Stimulated activated CD4-positive, alpha-beta T cell treated with anti-CD3 and anti-CD28 coated beads, TNF-alpha, amount 100 ng/mL, for 24 hours (primary cell): ENCODE results near the gene FIGLA.
A peak's percentile ranks its signal among the peaks of the same experiment; 100 is the strongest.
"Not testable (repeated sequence)": the region's sequence is repeated elsewhere in the genome, so short reads cannot be mapped to it uniquely, and the experiment has no call there.

ENCODE experiments used
- DNase-seq, 3 experiments: peaks; one replicate each; pipeline ENCODE4 v3.0.0-alpha.2; 2020; ENCODE audit warnings: low read depth in 3 of 3

FIGLA gene

GRCh38 chr2:70808983-70809958, 18.8 kb upstream of the FIGLA start:
- no peak for DNase-seq

DNA sequence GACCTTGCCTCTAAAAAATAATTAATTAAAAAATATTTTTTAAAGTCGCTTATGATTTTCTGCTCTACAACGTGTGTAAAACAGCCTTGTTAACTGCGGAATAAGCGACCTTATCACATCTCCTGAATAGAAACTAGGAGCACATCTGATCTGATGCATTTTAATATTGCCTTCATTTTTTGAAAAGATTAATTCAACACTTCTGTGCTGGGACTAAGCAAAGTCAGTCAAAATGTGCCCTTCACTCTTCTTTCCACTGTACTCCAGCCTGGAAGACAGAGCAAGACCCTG, 17.3 kb upstream of the FIGLA start:
- no peak for DNase-seq

DNA sequence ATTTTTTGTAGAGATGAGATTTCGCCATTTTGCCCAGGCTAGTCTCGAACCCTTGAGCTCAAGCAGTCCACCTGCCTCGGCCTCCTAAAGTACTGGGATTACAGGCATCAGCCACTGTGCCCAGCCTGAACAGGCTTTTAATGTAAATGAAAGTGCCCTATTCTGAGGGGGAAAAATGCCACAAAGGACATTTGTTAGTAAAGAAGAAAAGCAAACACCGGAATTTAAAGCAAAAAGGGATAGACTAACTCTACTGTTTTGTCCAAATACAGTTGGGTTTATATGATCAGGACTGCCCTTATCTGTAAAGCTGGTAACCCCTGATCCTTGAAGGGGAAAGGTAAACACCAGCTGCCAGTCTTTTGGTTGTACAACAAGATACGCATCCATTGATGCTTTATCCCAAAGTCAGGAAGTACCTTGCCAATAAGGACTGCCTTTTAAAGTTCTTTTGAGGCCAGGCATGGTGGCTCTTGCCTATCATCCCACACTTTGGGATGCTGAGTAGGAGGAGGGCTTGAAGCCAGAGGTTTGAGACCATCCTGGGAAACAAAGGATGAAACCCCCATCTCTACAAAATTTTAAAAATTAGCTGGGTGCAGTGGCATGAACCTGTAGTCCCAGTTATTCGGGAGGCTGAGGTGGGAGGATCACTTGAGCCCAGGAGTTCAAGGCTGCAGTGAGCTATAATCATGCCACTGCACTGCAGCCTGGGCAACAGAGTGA, 16.8 kb upstream of the FIGLA start:
- DNase-seq: no peak

DNA sequence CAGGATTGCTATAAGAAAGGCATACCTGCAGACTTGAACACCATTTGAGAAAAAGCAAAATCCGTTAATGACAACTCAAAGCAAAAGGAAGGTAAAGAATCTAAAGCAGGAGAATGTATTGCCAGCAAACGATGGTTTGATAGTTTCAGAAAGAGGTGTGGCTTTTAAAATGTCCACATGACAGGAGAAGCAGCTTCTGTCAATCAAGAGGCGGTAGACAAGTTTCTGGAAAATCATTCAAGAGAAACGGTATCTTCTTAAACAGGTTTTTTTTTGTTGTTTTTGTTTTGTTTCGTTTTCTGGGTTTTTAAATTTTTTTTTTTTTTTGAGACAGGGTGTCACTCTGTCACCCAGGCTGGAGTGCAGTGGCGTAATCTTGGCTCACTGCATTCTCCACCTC, 16.2 kb upstream of the FIGLA start:
- no peak for DNase-seq

- DNase-seq: no peak
Measured at GRCh38 chr2:70806013-70806412, 15.6 kb upstream of the FIGLA start.

DNA sequence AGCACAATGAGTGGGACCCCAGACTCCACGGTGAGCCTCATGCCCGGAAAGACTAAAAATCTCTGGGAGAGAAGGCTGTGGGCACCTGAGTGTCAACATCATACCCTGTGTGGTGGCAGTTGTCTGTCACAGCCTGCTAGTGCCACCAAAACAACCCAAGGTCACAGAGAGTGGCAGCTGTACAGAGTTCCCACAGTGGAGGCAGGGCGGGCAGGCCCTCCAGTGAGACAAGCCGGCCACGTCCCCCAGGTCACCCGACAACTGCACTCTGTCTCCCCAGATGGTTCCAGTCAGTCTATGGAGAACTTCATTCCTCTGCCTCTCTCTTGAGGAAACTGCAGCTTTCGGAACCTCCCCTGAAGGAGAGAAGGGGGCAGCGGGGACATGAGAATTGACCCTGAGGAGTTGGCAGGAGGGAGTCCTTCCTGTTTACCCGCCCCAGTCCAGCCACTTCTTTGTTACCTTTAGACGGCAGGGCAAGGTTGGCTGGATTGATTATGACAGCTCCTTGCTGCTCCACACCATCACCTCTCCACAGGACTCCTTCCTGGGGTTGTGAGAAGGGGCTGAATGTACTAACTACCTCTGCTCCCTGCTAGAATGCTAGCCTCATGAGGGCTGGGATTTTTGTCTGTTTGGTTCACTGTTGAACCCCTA, 11.3 kb upstream of the FIGLA start:
- no peak for DNase-seq

GRCh38 chr2:70799706-70800105, 9.3 kb upstream of the FIGLA start:
- DNase-seq: no peak

DNA sequence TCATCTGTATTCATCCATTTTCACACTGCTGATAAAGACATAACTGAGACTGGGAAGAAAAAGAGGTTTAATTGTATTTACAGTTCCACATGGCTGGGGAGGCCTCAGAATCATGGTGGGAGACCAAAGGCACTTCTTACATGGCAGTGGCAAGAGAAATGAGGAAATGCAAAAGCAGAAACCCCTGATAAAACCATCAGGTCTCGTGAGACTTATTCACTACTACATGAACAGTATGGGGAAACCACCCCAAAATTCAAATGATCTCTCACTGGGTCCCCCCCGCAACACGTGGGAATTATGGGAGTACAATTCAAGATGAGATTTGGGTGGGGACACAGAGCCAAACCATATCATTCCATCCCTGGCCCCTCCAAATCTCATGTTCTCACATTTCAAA, 7.6 kb upstream of the FIGLA start:
- not testable (repeated sequence) for DNase-seq

GRCh38 chr2:70797506-70797905, 7.1 kb upstream of the FIGLA start:
- DNase-seq: no peak

- DNase-seq: no peak
Measured at GRCh38 chr2:70796262-70796661, 5.8 kb upstream of the FIGLA start.

- DNase-seq: no peak
Measured at GRCh38 chr2:70795164-70795995, 4.9 kb upstream of the FIGLA start.

DNA sequence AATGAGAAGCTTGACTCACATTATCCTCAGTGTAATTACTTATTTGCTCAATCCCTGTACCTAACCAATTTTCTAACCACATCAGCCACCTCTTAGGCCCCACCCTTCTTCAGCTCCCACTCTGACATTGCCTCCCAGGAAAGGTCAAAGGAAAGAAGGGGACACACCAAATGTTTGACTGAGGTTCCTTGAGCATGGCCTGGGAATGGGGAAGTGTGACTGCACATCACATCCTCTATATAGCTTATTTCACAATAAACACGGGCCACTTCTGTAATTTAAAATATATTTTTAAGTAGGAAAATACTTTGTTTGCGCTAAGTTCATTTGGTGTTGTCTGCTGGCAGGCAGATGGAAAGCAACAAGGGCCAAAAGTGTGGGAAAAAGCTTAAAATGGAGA, 3.0 kb upstream of the FIGLA start:
- DNase-seq: no peak

DNA sequence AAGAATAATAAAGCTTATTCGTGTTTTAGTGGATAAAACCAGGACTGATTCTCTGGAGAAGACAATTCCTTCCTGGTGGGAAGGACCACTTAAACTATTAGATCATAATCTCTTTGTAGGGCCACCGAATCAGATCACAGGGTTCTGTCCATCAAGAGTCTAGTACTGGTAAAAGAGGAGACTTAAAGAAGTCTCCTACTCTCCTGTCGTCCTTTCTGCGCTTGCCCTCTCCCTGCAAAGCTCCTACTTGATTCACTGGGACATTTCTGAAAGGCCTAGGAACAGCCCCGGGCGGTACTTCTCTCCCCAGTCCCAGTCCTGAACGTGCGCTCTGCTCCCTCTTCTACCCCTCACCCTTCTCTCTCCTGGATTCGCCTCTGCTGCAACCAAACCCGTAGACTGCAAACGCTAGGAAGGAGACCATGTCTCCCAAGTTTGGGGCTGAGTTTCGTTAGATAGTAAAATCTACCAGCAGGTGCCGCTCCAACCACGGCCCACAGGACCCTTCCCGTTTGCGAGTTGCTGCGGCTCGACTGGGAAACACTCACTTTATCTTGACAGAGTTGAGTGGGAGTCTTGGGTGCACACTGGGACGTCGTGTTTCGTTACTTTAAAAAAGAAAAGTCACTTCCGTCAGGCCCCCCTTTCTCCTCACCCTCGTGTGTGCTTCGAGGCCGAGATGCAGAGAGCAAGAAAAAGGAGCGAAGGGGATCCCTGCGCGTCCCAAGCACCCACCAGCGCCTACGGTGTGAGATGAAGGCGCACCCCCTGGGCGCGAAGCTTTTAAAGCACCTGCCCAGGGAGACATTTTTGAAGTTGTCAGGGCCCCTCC, 923 bp downstream of the FIGLA start:
- peak; percentile 49 to 72 (median 57) for DNase-seq

- DNase-seq: peak in 1 of 3 experiments; percentile 35
Measured at GRCh38 chr2:70785137-70785911, 5.1 kb downstream of the FIGLA start.

DNA sequence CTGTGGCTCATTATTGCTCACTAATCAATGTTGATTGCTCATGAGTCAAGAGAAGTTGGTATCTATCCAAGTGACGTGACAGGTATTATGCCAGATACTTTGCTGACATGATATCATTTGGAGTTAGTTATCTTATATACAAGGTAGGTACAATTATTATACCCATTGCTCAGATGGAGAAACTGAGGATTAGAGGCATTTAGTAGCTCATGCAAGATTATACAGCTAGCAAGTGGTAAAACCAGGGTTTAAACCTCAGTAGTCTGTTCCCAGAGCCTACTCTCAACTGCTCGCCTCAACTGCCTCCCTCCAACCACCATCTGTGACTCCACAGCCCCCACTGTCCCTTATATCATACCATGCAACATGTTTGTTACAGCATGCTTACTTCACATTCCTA, 6.1 kb downstream of the FIGLA start:
- DNase-seq: no peak

- DNase-seq: no peak
Measured at GRCh38 chr2:70779911-70780545, 10.4 kb downstream of the FIGLA start.

DNA sequence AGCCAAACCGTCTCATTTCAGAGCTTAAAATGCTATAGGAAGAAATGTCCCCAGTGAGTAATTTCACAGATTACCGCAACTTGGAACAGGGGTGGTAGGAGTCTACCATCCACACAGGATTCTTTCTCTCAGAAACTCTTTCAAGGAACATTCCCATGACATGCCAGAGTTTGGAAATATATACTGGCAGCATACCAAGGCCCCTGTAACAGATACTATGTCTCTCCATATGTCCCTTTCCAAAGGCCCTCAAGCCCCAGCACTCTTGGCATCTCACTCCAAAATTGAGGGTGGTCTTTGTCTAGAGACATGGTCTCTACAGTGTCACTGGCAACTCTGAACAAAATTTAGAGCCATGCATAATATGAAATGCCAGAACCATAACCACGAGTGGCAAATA, 11.0 kb downstream of the FIGLA start:
- no peak for DNase-seq

GRCh38 chr2:70778676-70779075, 11.8 kb downstream of the FIGLA start:
- no peak for DNase-seq

GRCh38 chr2:70777450-70777849, 13.0 kb downstream of the FIGLA start:
- no peak for DNase-seq

DNA sequence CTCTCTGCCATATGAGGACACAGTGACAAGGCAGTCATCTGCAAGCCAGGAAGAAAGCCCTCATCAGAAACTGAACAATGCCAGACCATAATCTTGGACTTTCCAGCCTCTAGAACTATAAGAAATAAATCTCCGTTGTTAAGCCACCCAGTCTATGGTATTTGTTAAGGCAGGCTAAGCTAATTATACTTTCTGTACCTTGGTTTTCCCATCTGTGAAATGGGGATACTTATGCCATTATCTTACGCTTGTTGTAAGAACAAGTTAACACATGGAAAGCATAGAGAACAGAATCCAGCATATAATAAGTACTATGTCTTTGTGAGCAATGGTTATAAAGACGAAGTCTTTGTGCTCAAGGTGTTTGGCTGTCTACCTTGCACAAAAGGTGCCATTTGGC, 14.2 kb downstream of the FIGLA start:
- no peak for DNase-seq
